DMS79 (cell line): Measurements from ENCODE around the gene COL13A1.

ENCODE experiments used
- DNase-seq: peaks from one replicate; lab custom pipeline; 2025; lab: John Stamatoyannopoulos, UW

COL13A1 gene

GRCh38 chr10:69963835-69964710, 162.4 kb downstream of the COL13A1 start:
- DNase-seq, result no peak

GRCh38 chr10:69965086-69965485, 163.4 kb downstream of the COL13A1 start:
- DNase-seq, result no peak

- DNase-seq, result no peak
These were observed 164.4 kb downstream of the COL13A1 start for GRCh38 chr10:69965919-69966662.

GRCh38 chr10:69968830-69969229, 167.1 kb downstream of the COL13A1 start:
- DNase-seq, result no peak

- DNase-seq, result no peak
These were observed 168.3 kb downstream of the COL13A1 start for GRCh38 chr10:69969977-69970376.

GRCh38 chr10:69972981-69973397, 171.3 kb downstream of the COL13A1 start:
- no peak for DNase-seq

- DNase-seq, result no peak
These were observed 172.0 kb downstream of the COL13A1 start for GRCh38 chr10:69973678-69974077.

GRCh38 chr10:69974551-69975155, 172.9 kb downstream of the COL13A1 start:
- no peak for DNase-seq

GRCh38 chr10:69976795-69977546, 175.3 kb downstream of the COL13A1 start:
- no peak for DNase-seq

GRCh38 chr10:69979174-69979573, 177.5 kb downstream of the COL13A1 start:
- DNase-seq, result no peak

GRCh38 chr10:69980672-69981071, 179.0 kb downstream of the COL13A1 start:
- no peak for DNase-seq

- no peak for DNase-seq
These were observed 186.4 kb downstream of the COL13A1 start for GRCh38 chr10:69988094-69988493.

GRCh38 chr10:69991151-69991550, 189.4 kb downstream of the COL13A1 start:
- DNase-seq, result no peak

- no peak for DNase-seq
These were observed 192.6 kb downstream of the COL13A1 start for GRCh38 chr10:69994262-69994661.

- no peak for DNase-seq
These were observed 194.9 kb downstream of the COL13A1 start for GRCh38 chr10:69996611-69997010.

GRCh38 chr10:70000262-70000661, 198.6 kb downstream of the COL13A1 start:
- no peak for DNase-seq

GRCh38 chr10:70007116-70007820, 205.6 kb downstream of the COL13A1 start:
- no peak for DNase-seq
